Trophoblast cell (in vitro differentiated cells and primary cell): ENCODE results near the gene LAP3.

Experiments used
- DNase-seq, 2 donors: peaks; one replicate each; pipeline ENCODE4 v3.0.0-alpha.2; 2016
- H2AFZ ChIP-seq: 2 replicates; pipeline ENCODE4 v1.6.1; 2013; ENCODE audit warnings: low read length, moderate library complexity, mild to moderate bottlenecking; ENCODE audit not compliant: insufficient read depth, poor library complexity
- H2AK5ac ChIP-seq: 2 replicates; pipeline ENCODE4 v1.6.1; 2013; ENCODE audit warnings: mild to moderate bottlenecking, low read length
- H2BK120ac ChIP-seq: 2 replicates; pipeline ENCODE4 v1.6.1; 2013; ENCODE audit warnings: low read length, mild to moderate bottlenecking, moderate library complexity; ENCODE audit not compliant: insufficient read depth, poor library complexity
- H2BK12ac ChIP-seq: 2 replicates; pipeline ENCODE4 v1.6.1; 2013; ENCODE audit warnings: mild to moderate bottlenecking, low read length, moderate library complexity
- H2BK5ac ChIP-seq: 2 replicates; pipeline ENCODE4 v1.6.1; 2013; ENCODE audit warnings: low read length, low read depth, moderate library complexity, mild to moderate bottlenecking; ENCODE audit not compliant: poor library complexity
- H3K14ac ChIP-seq: 2 replicates; pipeline ENCODE4 v1.6.1; 2013; ENCODE audit warnings: mild to moderate bottlenecking, low read length
- H3K18ac ChIP-seq: 2 replicates; pipeline ENCODE4 v1.6.1; 2013; ENCODE audit warnings: mild to moderate bottlenecking, low read length
- H3K23ac ChIP-seq: 2 replicates; pipeline ENCODE4 v1.6.1; 2013; ENCODE audit warnings: low read length
- H3K27ac ChIP-seq: 2 replicates; pipeline ENCODE4 v1.5.1; 2013; ENCODE audit warnings: low read depth, mild to moderate bottlenecking, inconsistent platforms, low read length, moderate library complexity
- H3K27me3 ChIP-seq: 2 replicates; pipeline ENCODE4 v1.6.1; 2013; ENCODE audit warnings: inconsistent platforms, mild to moderate bottlenecking, low read length, moderate library complexity; ENCODE audit not compliant: insufficient read depth
- H3K36me3 ChIP-seq, 2 experiments: 1 replicate in 1 of 2; 2 replicates in 1 of 2; pipeline ENCODE4 v1.6.1; 2013; ENCODE audit warnings: low read length in 2 of 2, mild to moderate bottlenecking in 2 of 2, moderate library complexity in 1 of 2; ENCODE audit not compliant: insufficient read depth in 2 of 2, control insufficient read depth in 1 of 2
- H3K4ac ChIP-seq: 2 replicates; pipeline ENCODE4 v1.6.1; 2013; ENCODE audit warnings: low read depth, mild to moderate bottlenecking, low read length, moderate library complexity
- H3K4me1 ChIP-seq, 2 experiments: 1 replicate in 1 of 2; 2 replicates in 1 of 2; pipeline ENCODE4 v1.6.1; 2013; ENCODE audit warnings: low read length in 2 of 2, mild to moderate bottlenecking in 2 of 2, moderate library complexity in 1 of 2; ENCODE audit not compliant: insufficient read depth in 2 of 2, control insufficient read depth in 1 of 2
- H3K4me2 ChIP-seq: 2 replicates; pipeline ENCODE4 v1.6.1; 2013; ENCODE audit warnings: inconsistent platforms, mild to moderate bottlenecking, low read length, moderate library complexity
- H3K4me3 ChIP-seq: 2 replicates; pipeline ENCODE4 v1.5.1; 2013; ENCODE audit warnings: mild to moderate bottlenecking, low read depth, low read length, inconsistent platforms
- H3K79me1 ChIP-seq: one replicate; pipeline ENCODE4 v1.6.1; 2013; ENCODE audit warnings: low read length
- H3K79me2 ChIP-seq: 2 replicates; pipeline ENCODE4 v1.6.1; 2013; ENCODE audit warnings: low read length, mild to moderate bottlenecking; ENCODE audit not compliant: control insufficient read depth, insufficient read depth, poor library complexity
- H3K9ac ChIP-seq: 2 replicates; pipeline ENCODE4 v1.6.1; 2013; ENCODE audit warnings: mild to moderate bottlenecking, low read length
- H3K9me3 ChIP-seq: 2 replicates; pipeline ENCODE4 v1.6.1; 2013; ENCODE audit warnings: low read depth, mild to moderate bottlenecking, control low read depth, inconsistent platforms, low read length; ENCODE audit not compliant: insufficient read depth
- H4K12ac ChIP-seq: 2 replicates; pipeline ENCODE4 v1.6.1; 2013; ENCODE audit warnings: low read depth, mild to moderate bottlenecking, low read length, moderate library complexity
- H4K8ac ChIP-seq: 2 replicates; pipeline ENCODE4 v1.6.1; 2013; ENCODE audit warnings: low read depth, mild to moderate bottlenecking, low read length, moderate library complexity
- H4K91ac ChIP-seq: one replicate; pipeline ENCODE4 v1.6.1; 2013; ENCODE audit warnings: low read depth, mild to moderate bottlenecking, low read length, moderate library complexity
- WGBS: extraction: QIAGEN DNeasy Blood & Tissue Kit; methylation state at CpG from one replicate; pipeline ENCODE4 v1.1.7; 2013; ENCODE audit warnings: missing lambda C conversion rate; ENCODE audit not compliant: insufficient read length, insufficient coverage; ENCODE audit errors: extremely low coverage; 5-methylcytosine and 5-hydroxymethylcytosine counted together

LAP3 gene

DNA sequence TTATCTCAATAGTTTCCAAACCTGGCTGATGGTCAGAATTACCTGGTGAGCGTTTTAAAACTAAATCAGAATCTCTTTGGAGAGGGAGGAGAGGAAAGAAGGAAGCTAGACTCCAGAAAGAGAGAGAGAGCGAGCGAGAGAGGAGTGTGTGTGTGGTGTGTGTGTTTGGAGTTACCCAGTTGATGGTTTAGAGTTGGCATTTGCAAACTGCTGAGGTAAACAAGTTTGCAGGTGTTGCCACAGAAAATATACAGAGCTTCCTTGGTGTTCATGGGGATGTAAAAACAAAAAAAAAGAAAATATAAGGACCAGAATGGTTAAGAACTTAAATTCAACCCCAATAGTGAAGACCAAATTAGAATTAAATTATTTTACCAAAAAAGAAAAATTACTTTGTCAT lies 26.4 kb upstream of the LAP3 start:
- Histone ChIP-seq H4K91ac (no peak overlapping the region), H3K4me2 (no peak overlapping the region), H4K8ac (no peak overlapping the region), H3K79me1 (no peaks in the 10 kb centered on the region), H2BK120ac (no peak overlapping the region), H3K23ac (no peak overlapping the region), H4K12ac (no peak overlapping the region), H3K9me3 (peaks cover 2% of the 10 kb centered on the region), H3K79me2 (no peaks in the 10 kb centered on the region), H3K36me3 (no peaks in the 10 kb centered on the region), H3K14ac (no peak overlapping the region), H3K27me3 (no peaks in the 10 kb centered on the region), H2BK5ac (no peak overlapping the region), H3K18ac (no peak overlapping the region), H3K4ac (no peak overlapping the region), H3K4me3 (no peak overlapping the region), H3K4me1 (peaks cover 0 to 3% of the 10 kb centered on the region in 2 experiments), H2AK5ac (no peak overlapping the region), H2AFZ (no peak overlapping the region), H3K27ac (no peak overlapping the region), H2BK12ac (no peak overlapping the region), H3K9ac (no peak overlapping the region)
- DNase-seq, result no peak
- 100% methylated on average over 2 of the region's 3 CpGs for WGBS

- Histone ChIP-seq H3K79me2 (no peaks in the 10 kb centered on the region), H3K9ac (no peak overlapping the region), H3K23ac (no peak overlapping the region), H3K9me3 (no peaks in the 10 kb centered on the region), H3K4me3 (no peak overlapping the region), H3K27ac (no peak overlapping the region), H4K91ac (no peak overlapping the region), H3K18ac (no peak overlapping the region), H3K27me3 (no peaks in the 10 kb centered on the region), H4K8ac (no peak overlapping the region), H3K4me1 (peaks cover 0 to 3% of the 10 kb centered on the region in 2 experiments), H2BK5ac (no peak overlapping the region), H3K14ac (no peak overlapping the region), H3K4ac (no peak overlapping the region), H2BK12ac (no peak overlapping the region), H2AK5ac (no peak overlapping the region), H3K79me1 (no peaks in the 10 kb centered on the region), H2AFZ (no peak overlapping the region), H3K36me3 (no peaks in the 10 kb centered on the region), H4K12ac (no peak overlapping the region), H2BK120ac (no peak overlapping the region), H3K4me2 (no peak overlapping the region)
- no peak for DNase-seq
- WGBS, result no CpG with 5 or more reads among the region's 5 CpGs
Observed at GRCh38 chr4:17552427-17552826, 24.6 kb upstream of the LAP3 start.

- H2BK12ac ChIP-seq, result no peak overlapping the region
- H3K27ac ChIP-seq, result no peak overlapping the region
- no peak overlapping the region for H3K9ac ChIP-seq
- H3K4ac ChIP-seq, result no peak overlapping the region
- no peak overlapping the region for H4K91ac ChIP-seq
- H3K27me3 ChIP-seq, result no peaks in the 10 kb centered on the region
- DNase-seq, result no peak
- H3K79me1 ChIP-seq, result no peaks in the 10 kb centered on the region
- no peak overlapping the region for H3K14ac ChIP-seq
- no peaks in the 10 kb centered on the region for H3K79me2 ChIP-seq
- H4K12ac ChIP-seq, result no peak overlapping the region
- no peak overlapping the region for H4K8ac ChIP-seq
- no peak overlapping the region for H2BK5ac ChIP-seq
- H3K18ac ChIP-seq, result no peak overlapping the region
- H3K9me3 ChIP-seq, result no peaks in the 10 kb centered on the region
- H3K4me3 ChIP-seq, result no peak overlapping the region
- H3K23ac ChIP-seq, result no peak overlapping the region
- peaks cover 0 to 3% of the 10 kb centered on the region in 2 experiments for H3K4me1 ChIP-seq
- H3K36me3 ChIP-seq, result no peaks in the 10 kb centered on the region
- H2AFZ ChIP-seq, result no peak overlapping the region
- no CpG with 5 or more reads among the region's 4 CpGs for WGBS
- no peak overlapping the region for H3K4me2 ChIP-seq
- no peak overlapping the region for H2AK5ac ChIP-seq
- no peak overlapping the region for H2BK120ac ChIP-seq
Observed at GRCh38 chr4:17554568-17554967, 22.4 kb upstream of the LAP3 start.

DNA sequence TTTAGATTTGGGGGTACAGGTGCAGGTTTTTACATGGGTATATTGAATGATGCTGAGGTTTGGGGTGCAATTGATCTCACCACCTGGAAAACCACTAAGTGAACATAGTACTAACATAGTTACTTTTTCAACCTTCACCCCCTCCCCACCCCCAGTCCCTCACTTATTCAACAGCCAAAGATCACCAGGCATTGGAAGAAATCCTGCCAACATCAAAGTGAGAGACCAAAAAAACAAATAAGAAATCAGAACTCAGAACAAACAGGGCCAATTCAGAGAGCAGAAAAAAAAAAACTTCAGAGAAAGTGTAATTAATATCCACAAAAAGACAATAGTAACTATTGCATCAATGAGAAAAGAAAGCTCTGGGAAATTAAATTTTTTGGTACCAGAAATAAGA lies 20.5 kb upstream of the LAP3 start:
- Histone ChIP-seq H2BK120ac (no peak overlapping the region), H3K36me3 (no peaks in the 10 kb centered on the region), H3K9me3 (no peaks in the 10 kb centered on the region), H3K23ac (no peak overlapping the region), H4K8ac (no peak overlapping the region), H3K4me3 (no peak overlapping the region), H4K12ac (no peak overlapping the region), H3K4me1 (peaks cover 0 to 3% of the 10 kb centered on the region in 2 experiments), H3K27ac (no peak overlapping the region), H2BK5ac (no peak overlapping the region), H2AFZ (no peak overlapping the region), H3K14ac (no peak overlapping the region), H3K4me2 (no peak overlapping the region), H3K4ac (no peak overlapping the region), H2BK12ac (no peak overlapping the region), H3K9ac (no peak overlapping the region), H4K91ac (no peak overlapping the region), H3K27me3 (no peaks in the 10 kb centered on the region), H3K79me1 (no peaks in the 10 kb centered on the region), H3K18ac (no peak overlapping the region), H3K79me2 (no peaks in the 10 kb centered on the region), H2AK5ac (no peak overlapping the region)
- no peak for DNase-seq
